ENCODE data around the gene TCERG1L.

Gene TCERG1L

DNA sequence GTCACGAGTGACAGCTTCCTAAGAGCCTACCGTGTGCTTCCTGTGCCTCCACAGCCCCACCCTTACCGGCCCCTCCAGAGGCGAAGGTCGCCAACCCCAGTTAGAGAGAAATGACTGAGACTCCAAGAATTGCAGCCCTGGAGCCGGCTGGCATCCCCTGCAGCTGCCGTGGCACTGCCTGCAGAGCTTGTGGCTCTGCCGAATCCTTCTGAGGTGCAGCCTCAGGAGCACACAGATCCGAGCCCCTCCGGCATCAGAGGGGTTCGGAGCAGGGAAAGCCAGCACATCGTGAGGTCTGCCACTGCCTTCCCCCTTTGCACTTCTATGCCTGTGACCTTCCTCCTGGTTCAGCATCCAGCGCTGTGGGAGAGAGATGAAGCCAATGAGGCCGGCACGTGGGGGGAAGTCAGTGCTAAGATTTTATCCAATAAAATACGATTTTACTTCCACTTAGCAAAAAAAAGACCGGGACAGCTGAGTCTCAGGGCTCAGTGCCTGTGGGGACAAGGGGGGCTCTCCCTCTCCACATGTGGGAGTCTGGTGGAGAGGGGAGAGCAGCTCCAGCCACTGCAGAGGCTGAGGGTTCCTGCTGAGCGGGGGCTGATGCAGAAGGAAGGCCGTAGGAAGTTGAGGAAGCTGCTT lies 80.1 kb downstream of the TCERG1L start:
- Histone ChIP-seq H3K36me3 (no peaks in the 10 kb centered on the region), H3K9me3 (ENCODE audit: severe bottlenecking) (no peaks in the 10 kb centered on the region)

DNA sequence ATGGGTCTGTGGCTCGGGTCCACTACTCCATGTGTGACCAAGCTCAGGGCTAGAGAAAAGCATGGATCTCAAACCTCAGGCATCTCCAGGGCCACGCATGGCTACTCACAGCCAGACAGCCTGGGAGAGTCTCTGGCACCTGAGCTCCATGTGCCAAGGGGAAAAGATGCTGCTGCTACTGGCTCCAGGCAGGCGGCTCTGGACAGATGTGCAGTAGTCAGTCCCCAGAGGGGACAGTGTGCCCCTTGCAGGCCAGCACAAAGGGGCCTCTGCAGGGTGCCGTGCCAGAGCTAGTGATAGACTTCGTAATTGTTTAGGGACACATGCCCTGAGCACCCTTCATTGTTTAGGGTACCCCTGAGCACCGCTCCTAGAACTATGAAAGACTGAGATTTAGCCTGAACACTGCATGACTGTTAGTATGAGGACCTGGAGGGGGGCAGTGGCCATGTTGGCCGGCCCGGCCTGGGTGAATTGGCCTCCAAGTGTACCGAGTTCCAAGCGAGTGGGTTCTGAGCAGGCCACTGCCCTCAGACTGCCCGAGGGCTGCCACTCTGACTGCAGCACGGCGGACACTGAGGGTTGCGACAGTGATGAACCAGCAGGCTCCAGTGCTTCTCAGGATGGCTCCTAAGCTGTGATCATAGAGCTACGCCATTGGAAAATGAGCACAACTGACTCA lies 80.7 kb downstream of the TCERG1L start:
- H3K36me3 ChIP-seq, result no peaks in the 10 kb centered on the region
- TF ChIP-seq, protein P1, sequence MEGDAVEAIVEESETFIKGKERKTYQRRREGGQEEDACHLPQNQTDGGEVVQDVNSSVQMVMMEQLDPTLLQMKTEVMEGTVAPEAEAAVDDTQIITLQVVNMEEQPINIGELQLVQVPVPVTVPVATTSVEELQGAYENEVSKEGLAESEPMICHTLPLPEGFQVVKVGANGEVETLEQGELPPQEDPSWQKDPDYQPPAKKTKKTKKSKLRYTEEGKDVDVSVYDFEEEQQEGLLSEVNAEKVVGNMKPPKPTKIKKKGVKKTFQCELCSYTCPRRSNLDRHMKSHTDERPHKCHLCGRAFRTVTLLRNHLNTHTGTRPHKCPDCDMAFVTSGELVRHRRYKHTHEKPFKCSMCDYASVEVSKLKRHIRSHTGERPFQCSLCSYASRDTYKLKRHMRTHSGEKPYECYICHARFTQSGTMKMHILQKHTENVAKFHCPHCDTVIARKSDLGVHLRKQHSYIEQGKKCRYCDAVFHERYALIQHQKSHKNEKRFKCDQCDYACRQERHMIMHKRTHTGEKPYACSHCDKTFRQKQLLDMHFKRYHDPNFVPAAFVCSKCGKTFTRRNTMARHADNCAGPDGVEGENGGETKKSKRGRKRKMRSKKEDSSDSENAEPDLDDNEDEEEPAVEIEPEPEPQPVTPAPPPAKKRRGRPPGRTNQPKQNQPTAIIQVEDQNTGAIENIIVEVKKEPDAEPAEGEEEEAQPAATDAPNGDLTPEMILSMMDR (IDR thresholded peaks at IDR 0.05; ENCODE audit: low read depth, low read length), result no peak
- H3K27me3 ChIP-seq (ENCODE audit: insufficient read depth, low read depth, severe bottlenecking), result no peaks in the 10 kb centered on the region
- H3K9me3 ChIP-seq (ENCODE audit: severe bottlenecking), result no peaks in the 10 kb centered on the region
- DNase-seq, result no peak
- H3K4me3 ChIP-seq (ENCODE audit: low read depth, low read length), result no peak overlapping the region
- H3K27ac ChIP-seq, result no peak overlapping the region

More for the DNA sequence above, 80.1 kb downstream of the TCERG1L start:
- no peak for DNase-seq
- TF ChIP-seq, protein P1 (IDR thresholded peaks at IDR 0.05; ENCODE audit: low read depth, low read length), result no peak
- Histone ChIP-seq H3K4me3 (ENCODE audit: low read depth, low read length) (no peak overlapping the region), H3K27ac (no peak overlapping the region), H3K27me3 (ENCODE audit: insufficient read depth, low read depth, severe bottlenecking) (no peaks in the 10 kb centered on the region)

DNA sequence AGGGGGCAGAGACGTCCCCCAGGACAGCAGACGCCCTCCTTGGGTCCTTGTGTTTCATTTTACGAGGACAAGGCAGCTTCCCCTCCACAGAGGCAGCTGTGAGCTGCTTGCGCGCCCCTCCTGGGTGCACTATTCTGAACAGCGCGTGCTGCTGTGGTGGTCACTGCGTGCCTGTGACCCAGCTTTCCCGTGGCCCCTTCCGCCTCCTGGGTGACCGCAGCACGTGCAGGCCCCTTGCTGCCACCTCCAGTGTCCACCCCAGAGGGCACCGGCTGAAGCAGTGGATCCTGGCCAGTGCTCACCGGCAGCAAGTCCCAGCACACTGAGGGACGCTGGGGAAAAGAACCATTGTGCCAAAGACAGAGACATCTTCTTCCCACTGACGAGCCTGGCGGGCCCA lies 81.4 kb downstream of the TCERG1L start:
- TF ChIP-seq, protein P1 (IDR thresholded peaks at IDR 0.05; ENCODE audit: low read depth, low read length), result no peak
- no peaks in the 10 kb centered on the region for H3K36me3 ChIP-seq
- no peak for DNase-seq
- H3K27me3 ChIP-seq (ENCODE audit: insufficient read depth, low read depth, severe bottlenecking), result no peaks in the 10 kb centered on the region
- no peak overlapping the region for H3K4me3 ChIP-seq (ENCODE audit: low read depth, low read length)
- no peak overlapping the region for H3K27ac ChIP-seq
- no peaks in the 10 kb centered on the region for H3K9me3 ChIP-seq (ENCODE audit: severe bottlenecking)

DNA sequence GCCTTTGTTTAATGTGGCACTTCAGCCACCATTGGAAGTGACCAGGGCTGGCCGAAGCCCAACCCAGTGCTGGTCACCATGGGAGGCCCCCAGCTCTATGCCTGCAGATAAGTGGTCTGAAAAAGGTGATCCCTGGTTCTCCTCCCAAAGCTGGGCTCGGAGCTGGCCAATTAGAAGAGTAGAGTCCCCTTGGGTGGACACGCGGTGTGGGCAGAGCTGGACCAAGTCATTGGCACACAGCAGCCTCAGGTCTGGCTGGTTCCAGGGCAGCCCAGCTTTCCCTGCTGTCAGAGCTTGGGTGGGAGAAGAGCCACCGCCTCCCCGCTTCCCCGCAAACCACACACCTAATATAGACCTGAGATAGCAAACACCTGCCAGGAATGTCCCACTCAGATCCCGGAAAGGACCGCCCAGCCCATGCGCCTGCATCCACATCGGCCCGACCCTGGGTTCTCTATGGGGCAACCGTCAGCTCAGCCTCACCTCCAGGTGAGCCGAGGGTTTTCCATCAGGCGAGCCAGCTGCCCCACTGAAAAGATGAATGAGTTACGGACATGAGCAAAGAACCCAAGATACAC lies 84.3 kb downstream of the TCERG1L start:
- no peak for DNase-seq
- TF ChIP-seq, protein P1 (IDR thresholded peaks at IDR 0.05; ENCODE audit: low read depth, low read length), result no peak

DNA sequence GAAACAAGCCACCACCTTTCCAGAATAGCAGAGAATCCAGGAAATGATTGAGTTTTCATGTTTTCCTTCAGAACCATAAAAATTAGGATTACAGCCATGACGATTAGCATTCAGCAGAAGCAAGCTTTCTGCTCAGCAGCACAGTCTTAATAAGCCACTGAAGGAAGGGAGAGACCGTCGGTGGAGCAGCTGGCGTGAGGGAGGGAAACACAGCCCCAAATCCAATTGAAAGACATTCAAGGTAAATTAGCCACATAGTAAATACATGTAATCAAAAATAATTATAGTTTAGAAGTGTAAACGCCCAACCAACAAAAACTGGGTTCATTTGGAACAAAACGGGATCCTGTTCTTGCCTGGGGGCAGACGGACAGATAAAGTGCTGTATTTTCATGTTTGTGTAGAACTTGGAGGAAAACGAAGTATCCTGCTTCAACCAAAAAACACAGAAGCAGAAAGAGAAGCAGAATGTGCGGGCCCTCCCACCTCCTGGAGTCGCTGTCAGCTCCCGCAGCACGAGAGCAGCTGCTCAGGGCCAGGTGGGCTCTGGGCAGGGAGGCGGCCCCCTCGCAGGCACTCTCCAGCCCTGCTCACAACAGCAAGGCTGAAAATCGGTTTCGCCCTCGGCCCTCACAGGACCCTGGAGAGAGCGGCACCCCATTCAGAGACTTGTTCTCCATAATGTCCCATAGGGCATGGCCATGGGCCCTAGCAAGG lies 84.9 kb downstream of the TCERG1L start:
- Histone ChIP-seq H3K4me3 (ENCODE audit: low read depth, low read length) (no peak overlapping the region), H3K27ac (no peak overlapping the region), H3K9me3 (ENCODE audit: severe bottlenecking) (no peaks in the 10 kb centered on the region), H3K27me3 (ENCODE audit: insufficient read depth, low read depth, severe bottlenecking) (no peaks in the 10 kb centered on the region), H3K36me3 (no peaks in the 10 kb centered on the region)
- TF ChIP-seq, protein P1 (IDR thresholded peaks at IDR 0.05; ENCODE audit: low read depth, low read length), result no peak
- DNase-seq, result no peak

More for the DNA sequence above, 84.3 kb downstream of the TCERG1L start:
- no peaks in the 10 kb centered on the region for H3K36me3 ChIP-seq
- no peaks in the 10 kb centered on the region for H3K9me3 ChIP-seq (ENCODE audit: severe bottlenecking)
- H3K27ac ChIP-seq, result no peak overlapping the region
- H3K27me3 ChIP-seq (ENCODE audit: insufficient read depth, low read depth, severe bottlenecking), result no peaks in the 10 kb centered on the region
- H3K4me3 ChIP-seq (ENCODE audit: low read depth, low read length), result no peak overlapping the region

Data from WERI-Rb-1 (cell line).